ENCODE data around the gene CDS2.
"Not testable (repeated sequence)": the region's sequence is repeated elsewhere in the genome, so short reads cannot be mapped to it uniquely, and the experiment has no call there.

The CDS2 gene

DNA sequence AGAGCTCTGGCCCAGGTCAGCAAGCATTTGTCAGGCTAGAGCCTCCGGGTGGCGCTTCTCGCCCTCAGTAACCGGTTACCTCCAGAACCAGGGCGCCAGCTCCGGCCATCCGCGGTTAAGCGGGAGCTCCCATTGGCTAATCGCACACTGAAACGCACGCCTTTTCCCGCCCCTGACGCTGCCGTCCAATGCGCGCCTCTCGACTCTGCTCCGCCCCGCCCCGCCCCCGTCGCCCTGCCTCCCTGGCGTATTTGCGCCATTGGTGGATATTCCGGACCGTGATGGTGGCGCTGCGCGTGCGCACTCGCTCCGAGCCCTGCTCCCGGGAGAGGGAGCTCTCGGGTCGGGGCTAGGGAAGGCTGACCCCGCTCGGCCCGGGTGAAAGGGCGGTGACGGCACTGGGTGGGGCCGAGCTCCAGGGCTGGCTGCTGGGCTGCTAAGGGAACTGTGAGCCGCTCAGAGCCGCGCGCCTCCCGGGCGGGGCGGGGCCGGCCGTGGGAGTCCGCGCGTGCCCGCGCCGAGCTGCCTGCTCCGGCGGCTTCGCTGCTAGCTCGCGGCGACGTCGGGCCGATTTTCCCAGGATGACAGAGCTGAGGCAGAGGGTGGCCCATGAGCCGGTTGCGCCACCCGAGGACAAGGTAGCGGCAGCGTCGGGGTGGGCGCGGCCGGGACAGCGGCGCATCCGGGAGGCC, at the start of gene CDS2:
Gene CDS2 (plus strand): TSS at position 497 of the 692 bp plus-strand sequence. CDS start 85 bp downstream, at position 582.
- peak; percentile 100 for DNase-seq (ENCODE audit: low spot score)

DNA sequence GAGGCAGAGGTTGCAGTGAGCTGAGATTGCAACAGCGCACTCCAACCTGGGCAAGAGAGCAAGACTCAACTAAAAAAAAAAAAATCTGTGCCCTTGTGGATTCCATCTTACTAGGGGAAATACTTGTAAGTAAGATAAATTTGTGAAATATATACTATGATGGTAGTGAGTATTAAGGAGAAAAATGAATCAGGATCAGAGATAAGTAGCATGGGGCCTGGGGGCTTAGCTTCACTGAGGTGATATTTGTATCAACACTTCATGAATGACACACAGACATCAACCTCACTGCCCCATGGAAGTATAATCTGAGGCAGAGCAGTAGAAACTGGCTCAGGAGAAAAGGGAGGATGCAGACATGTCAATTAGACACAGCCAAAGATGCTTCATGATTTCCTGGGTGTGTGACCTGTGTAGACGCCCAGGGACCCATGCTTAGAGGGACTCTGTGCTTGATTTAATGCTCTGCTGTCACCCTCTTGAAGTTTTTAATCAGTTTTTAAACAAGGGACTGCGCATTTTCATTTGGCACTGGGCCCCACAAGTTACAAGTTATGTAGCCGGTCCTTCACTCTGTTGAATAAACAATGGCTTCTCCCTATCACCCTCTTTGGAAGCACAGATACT, 48.9 kb upstream of the CDS2 start:
- no peak for DNase-seq (ENCODE audit: low spot score)

GRCh38 chr20:5078399-5078958, 48.3 kb upstream of the CDS2 start:
- DNase-seq (ENCODE audit: low spot score) = no peak

DNA sequence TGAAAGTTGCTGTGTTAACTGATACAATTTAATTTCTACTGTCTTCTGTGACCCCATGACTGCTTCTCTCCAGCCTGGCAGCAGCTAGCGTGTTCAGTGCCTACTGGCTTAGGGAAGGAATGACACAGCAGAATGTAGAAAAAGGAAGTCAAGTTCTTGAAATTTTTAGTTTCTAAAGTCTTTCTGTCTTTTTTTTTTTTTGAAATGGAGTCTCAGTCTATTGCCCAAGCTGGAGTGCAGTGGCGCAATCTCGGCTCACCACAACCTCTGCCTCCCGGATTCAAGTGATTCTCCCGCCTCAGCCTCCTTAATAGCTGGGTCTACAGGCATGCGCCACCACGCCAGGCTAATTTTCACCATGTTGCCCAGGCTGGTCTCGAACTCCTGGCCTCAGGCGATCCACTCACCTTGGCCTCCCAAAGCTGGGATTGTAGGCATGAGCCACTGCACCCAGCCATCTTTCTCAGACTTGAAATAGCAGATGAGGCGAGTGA, 46.4 kb upstream of the CDS2 start:
- DNase-seq (ENCODE audit: low spot score) = no peak

GRCh38 chr20:5085380-5085779, 41.4 kb upstream of the CDS2 start:
- no peak for DNase-seq (ENCODE audit: low spot score)

DNA sequence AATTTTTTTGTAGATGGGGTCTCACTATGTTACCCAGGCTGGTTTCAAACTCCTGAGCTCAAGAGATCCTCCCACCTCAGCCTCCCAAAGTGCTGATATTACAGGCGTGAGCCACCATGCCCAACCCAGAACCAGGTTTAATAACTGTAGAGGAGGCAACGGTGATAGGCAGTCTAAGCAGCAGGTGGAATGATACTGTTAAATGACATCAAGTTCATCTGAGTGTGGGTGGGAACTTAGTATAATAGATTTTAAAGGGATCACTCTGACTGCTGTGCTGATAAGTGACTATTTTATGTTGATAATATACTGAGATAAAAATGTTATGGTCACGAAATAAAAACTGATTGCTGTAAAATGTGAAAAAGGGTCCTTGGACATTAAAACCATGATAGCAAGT, 38.1 kb upstream of the CDS2 start:
- DNase-seq (ENCODE audit: low spot score) = no peak

- DNase-seq (ENCODE audit: low spot score) = no peak
These were observed 36.6 kb upstream of the CDS2 start for GRCh38 chr20:5090191-5090590.

DNA sequence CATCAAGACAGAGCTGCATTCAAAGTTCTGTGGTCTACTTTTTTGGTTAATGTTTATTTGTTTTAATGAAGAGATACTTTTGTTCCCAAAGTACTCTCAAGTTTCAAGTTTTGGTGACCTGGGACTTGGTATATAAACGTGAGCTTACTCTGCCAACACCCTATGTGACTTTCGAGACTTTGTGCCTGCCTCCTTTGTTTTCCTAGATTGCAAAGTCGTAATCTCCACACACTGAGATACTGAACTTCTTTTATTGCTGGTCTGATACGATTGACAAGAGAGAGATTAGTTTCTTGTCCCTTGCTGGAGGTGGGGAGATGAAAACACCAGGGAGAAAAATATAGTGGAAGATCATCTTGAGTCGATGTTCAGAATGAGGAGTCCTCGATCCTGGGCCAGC, 34.9 kb upstream of the CDS2 start:
- no peak for DNase-seq (ENCODE audit: low spot score)

DNA sequence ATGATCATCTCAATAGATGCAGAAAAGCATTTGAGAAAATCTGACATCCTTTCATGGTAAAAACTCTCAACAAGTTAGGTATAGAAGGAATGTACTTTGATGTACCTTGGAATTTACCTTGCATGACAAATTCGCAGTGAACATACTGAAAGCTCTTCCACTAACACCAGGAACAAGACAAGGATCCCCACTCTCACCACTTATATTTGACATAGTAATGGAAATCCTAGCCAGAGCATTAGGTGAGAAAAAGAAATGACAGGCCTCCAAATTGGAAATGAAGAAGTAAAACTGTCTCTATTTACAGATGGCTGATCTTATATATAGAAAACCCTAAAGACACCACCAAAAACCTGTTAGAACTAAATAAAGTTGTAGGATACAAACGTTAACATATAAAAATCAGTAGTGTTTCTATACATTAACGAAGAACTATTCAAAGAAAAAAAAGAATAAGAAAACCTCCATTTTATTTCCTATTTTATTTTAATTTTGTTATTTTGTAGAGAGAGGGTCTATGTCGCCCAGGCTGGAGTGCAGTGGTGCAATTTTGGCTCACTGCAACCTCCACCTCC, 34.0 kb upstream of the CDS2 start:
- no peak for DNase-seq (ENCODE audit: low spot score)

DNA sequence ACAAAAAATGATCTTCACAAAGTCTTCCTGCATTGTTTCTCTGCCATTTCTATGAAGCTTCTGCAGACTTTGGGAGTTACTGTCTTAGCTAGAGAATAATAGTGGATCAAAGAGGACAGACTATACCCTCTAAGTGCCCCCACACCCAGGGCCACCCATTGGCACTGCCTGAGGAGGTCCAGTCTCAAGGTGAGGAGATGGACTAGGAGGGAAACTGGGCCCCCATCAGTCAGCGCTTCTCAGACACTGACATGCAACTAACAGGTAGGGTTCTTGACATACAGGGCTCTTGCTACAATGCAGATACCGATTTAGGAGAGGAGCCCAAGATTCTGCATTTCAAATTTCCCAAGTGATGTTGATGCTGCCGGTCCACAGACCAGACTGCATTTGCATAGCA, 31.4 kb upstream of the CDS2 start:
- DNase-seq (ENCODE audit: low spot score) = no peak

- DNase-seq (ENCODE audit: low spot score) = no peak
These were observed 30.9 kb upstream of the CDS2 start for GRCh38 chr20:5095931-5096330.

DNA sequence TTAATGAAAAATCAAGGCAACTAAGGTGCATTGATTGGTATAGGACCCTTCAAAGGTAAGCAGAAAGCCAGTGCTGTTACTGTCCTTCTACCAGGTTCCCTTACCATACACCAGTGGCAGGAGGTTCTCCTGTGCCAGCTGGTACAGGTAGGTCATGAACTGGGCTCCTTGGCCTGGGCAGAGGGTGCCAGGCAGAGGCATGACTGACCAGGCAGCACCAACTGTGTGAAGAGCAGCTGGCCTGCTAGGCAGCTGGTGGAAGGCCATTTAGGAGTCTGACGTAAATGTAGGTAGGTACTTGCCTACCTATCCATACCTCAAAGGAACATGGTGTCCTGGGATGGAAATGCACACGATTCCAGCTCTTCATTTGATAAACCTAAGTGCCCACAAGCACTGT, 30.3 kb upstream of the CDS2 start:
- no peak for DNase-seq (ENCODE audit: low spot score)

- not testable (repeated sequence) for DNase-seq (ENCODE audit: low spot score)
These were observed 27.8 kb upstream of the CDS2 start for GRCh38 chr20:5099009-5099408.

- DNase-seq (ENCODE audit: low spot score) = not testable (repeated sequence)
These were observed 26.9 kb upstream of the CDS2 start for GRCh38 chr20:5099909-5100308.

GRCh38 chr20:5100684-5101347, 26.0 kb upstream of the CDS2 start:
- peak; percentile 72 for DNase-seq (ENCODE audit: low spot score)

DNA sequence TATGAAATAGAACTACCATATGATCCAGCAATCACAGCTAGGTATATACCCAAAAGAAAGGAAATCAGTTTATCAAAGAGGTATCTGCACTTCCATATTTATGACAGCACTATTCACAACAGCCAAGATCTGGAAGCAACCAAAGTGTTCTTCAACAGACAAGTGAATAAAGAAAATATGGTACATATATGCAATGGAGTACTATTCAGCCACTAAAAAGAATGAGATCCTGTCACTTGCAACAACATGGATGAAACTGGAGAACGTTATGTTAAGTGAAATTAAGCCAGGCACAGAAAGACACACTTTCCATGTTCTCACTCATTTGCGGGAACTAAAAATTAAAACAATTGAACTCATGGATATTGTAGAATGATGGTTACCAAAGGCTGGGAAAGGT, 22.3 kb upstream of the CDS2 start:
- DNase-seq (ENCODE audit: low spot score) = no peak

- no peak for DNase-seq (ENCODE audit: low spot score)
These were observed 17.5 kb upstream of the CDS2 start for GRCh38 chr20:5109276-5109675.

DNA sequence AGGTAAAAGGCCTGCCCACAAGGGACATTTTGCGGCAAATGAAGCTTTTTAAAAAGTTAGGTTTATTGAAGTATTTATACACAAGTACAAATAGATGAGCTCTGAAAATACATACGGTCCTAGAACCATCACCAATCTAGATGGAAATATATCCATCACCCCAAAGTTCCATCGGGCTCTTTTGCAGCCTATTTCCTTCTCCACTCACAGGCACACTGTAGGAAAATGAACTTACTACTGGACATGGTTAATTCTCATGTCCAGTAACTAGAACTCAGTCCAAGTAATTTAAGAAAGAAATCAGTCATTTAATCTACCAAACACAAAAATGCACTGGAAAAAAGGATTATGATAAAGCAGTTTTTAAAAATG, 13.2 kb upstream of the CDS2 start:
- no peak for DNase-seq (ENCODE audit: low spot score)

DNA sequence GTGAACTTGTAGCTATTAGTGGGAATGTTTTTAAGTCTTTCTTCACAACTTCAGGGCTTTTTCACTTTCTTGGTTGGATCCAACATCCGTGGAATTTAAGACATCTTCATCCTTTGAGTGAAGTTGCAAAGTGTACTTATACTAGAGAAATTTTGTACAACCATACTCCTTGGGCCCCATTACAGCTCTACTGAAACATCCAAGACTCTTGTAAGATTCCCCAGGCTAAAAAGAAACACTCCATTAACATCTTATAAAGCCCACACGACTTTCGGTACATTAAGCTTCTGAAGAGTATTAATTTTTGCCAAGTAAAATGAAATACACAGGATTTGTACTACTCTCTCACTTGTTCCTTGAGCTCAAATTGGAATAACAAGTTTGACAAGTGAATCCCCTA, 12.4 kb upstream of the CDS2 start:
- DNase-seq (ENCODE audit: low spot score) = no peak

DNA sequence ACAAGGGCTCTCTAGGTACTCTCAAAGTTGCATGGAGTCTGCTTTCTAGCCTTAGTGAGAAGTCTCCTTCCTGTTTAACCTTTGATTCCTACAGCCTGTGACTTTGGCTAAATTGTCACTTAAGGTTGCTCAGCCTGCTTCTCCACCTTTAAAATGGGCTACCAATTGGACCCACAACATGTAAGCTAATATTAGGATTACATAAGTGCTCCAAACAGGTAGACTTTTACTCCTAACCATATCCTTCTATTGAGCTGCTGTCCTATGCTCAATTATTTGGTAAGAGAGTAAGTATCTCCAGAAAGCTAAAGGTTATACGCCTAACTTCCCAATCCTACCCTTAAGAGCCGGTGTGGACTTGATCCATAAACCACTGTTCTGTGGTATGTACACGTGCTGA, 9.9 kb upstream of the CDS2 start:
- DNase-seq (ENCODE audit: low spot score) = no peak

DNA sequence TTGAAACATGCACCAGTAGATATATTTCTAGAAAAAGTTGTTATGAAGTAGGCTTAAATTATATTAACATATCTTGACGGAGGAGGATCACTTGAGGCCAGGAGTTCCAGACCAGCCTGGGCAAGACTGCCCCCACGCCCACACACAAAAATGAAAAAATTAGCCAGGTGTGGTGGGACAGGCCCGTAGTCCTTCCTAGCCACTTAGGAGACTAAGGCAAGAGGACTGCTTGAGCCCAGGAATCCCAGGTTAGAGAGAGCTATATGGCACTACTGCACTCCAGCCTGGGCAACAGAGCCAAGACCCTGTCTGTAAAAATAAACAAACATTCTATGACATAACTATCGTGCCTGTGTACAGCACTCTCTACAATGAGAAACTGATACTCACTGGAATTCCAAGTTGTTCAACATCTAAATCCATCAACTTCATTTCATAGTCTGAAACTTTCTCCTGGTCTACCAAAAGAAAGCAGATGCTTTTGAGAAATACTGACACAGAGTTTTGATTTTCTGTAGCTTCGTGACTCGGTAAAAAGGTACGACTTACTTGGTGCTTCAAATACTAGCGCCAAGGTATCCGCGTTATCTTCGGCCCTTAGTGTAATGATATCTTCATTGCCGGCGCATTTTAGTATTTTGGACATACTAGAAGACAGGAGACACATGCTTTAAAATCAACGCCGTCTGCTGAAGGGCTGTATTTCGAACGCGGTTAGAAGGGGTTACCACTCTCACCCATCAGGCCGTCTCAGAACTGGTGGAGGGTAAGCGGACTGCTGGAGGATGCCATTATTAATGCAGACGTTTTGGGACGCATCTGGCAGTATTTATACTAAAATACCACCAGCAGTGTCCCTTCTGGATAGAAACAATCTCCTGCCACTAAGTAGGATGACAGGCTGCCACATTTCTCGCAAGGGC, 8.3 kb upstream of the CDS2 start:
- DNase-seq (ENCODE audit: low spot score) = no peak

DNA sequence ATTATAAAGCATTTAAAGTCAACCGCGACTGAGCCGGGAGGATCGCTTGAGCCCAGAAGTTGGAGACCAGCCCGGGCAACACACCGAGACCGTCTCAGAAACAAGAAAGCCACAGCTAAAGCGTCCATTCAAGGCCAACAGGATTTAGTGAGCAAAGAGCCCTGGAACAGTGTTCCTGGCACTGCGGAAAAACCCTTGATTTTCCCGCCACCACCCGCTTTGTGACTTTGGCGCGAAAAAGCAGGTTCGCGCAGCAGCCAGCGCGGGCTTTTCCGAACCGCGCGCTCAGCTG, 7.7 kb upstream of the CDS2 start:
- DNase-seq (ENCODE audit: low spot score) = no peak

Measured in ecto neural progenitor cell (in vitro differentiated cells).